Measurements from ENCODE around the gene KAZALD1. TPM values are rescaled to one million over a fixed set of nuclear protein-coding genes. Genes with fewer than 3 reads are reported as not detected.

Gene KAZALD1
- total RNA-seq, 1 donor: 0.42 TPM

DNA sequence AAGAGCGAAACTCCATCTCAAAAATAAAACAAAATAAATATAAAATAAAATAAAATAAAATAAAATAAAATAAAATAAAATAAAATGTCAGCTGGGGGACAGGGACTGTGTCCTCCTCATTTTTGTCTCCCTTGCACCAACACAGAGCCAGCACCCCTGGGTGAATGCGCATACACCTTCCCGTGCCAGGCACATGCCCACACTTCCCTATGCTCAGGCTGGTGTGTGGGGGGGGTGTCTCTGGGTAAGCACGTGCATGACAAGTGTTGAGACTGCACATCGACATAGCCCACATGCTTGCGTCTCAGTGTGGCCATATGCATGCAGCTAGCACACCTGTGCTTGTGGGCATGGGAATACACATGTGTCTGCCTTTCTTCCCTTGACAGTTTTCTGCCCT is 44.6 kb downstream of the KAZALD1 start:
- Histone ChIP-seq H3K27me3 (ENCODE audit: insufficient read depth, low read length) (peaks cover 4% of the 10 kb centered on the region), H3K9me3 (ENCODE audit: low read depth, low read length) (no peaks in the 10 kb centered on the region), H3K4me3 (ENCODE audit: low read length) (no peak overlapping the region), H3K4me1 (ENCODE audit: insufficient read depth, low read length) (no peaks in the 10 kb centered on the region)

DNA sequence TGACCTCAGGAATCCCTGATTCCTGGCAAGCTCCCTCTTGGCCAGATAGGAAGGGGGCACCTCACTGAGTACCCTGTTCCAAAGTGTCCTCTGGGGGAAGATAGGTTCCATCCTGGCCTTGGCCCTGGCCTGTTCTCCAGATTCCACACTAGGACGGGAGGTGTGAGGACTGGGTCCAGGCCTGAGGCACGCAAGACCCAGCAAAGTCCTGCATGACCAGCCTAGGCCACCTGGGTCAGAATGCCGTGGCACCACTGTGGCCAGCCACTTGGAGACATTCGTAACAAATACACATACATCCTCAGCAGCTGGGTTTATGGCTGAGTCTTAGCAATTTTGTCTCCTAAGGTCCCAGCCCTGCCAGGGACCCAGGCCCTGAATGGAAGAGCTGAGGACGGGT is 46.0 kb downstream of the KAZALD1 start:
- Histone ChIP-seq H3K27me3 (ENCODE audit: insufficient read depth, low read length) (no peaks in the 10 kb centered on the region), H3K4me3 (ENCODE audit: low read length) (no peak overlapping the region), H3K9me3 (ENCODE audit: low read depth, low read length) (no peaks in the 10 kb centered on the region), H3K4me1 (ENCODE audit: insufficient read depth, low read length) (no peaks in the 10 kb centered on the region)

DNA sequence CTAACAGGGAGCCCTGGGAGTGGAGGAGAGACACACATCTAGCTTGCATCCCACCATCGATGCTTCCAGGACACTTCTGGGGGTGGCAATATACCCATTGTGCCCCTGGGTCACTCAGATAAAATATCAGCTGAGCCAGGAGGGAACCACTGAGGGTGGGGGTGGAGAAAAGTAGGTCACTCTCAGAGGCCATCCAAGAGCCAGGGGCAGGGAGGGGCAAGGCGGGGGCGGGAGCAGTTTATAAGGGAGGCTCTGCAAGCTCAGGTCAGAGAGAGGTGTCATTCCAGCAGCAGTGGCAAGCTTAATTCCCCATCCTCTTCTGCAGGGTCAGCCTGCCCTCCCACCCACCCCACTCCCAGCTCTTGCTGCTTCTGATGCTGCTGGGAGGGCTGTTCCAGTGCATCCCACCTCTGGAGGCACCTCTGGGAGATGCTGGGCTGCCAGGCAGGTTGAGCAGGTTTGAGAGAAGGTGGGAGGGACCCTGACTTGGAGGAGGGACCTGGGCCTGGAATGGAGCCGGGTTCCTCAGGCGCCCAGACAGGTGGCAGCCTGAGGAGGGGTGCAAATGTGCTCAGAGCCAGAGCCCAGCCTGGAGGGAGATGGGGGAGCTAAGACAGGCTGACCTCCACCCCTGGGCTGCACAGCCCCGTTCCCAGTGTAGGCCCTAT is 49.2 kb downstream of the KAZALD1 start:
- Histone ChIP-seq H3K4me3 (ENCODE audit: low read length) (no peak overlapping the region), H3K4me1 (ENCODE audit: insufficient read depth, low read length) (no peaks in the 10 kb centered on the region), H3K27me3 (ENCODE audit: insufficient read depth, low read length) (peaks cover 2% of the 10 kb centered on the region), H3K9me3 (ENCODE audit: low read depth, low read length) (no peaks in the 10 kb centered on the region)

DNA sequence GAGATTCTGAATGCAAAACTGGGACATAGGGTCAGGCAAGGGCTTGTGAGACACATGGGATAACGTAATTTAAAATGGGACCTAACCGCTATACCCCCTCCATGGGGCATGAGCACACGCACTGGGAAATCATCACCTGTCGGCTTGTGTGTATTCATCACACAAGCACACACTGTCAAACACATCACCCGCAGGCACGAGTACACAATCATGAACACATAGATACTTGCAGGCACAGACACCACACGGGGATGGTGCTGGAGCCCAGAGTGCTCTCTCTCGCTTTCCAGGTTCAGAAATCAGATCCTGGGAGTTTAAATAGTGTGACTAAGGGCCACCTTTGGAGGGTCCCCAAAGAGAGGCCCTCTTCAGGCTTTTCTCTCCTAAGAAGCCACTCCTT is 49.8 kb downstream of the KAZALD1 start:
- Histone ChIP-seq H3K4me1 (ENCODE audit: insufficient read depth, low read length) (no peaks in the 10 kb centered on the region), H3K9me3 (ENCODE audit: low read depth, low read length) (no peaks in the 10 kb centered on the region), H3K4me3 (ENCODE audit: low read length) (no peak overlapping the region), H3K27me3 (ENCODE audit: insufficient read depth, low read length) (peaks cover 2% of the 10 kb centered on the region)

DNA sequence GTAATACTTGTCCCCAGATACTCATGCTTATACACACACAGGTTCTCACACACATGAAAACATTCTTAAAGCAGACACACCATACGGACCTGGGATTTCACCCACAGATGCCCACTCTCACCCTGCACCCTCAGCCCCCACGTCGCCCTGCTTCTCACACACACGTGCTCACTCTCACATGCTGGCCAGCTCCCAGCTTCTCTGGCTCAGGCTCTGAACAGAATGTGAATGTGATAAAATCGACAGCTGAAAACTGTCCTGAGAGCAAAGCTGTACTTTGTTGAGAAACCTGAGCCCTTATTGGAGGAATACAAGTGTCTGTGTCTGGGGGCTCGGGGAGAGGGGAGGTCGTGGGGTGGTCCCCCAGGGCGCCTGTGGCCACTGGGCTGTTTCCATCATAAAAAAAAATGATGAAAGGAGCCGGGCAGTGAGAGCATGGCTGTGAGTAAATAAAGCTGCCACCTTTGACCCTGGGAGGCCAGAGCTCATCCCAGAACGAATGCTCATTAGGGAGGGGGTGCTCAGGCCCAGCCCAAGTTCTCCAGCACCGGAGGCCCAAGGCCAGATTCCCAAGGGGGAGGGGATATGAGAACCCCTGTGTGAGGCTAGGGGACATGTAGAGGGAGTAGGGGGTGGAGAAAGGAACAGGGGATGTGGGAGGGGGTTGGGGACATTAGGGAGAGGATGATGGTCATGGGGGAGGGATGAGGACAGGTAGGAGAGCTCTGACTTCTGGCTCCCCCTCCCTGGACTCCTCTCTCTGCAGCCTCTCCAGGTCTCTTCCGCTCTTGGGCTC is 51.2 kb downstream of the KAZALD1 start:
- H3K4me3 ChIP-seq (ENCODE audit: low read length): no peak overlapping the region
- H3K27me3 ChIP-seq (ENCODE audit: insufficient read depth, low read length): peaks cover 2% of the 10 kb centered on the region
- no peaks in the 10 kb centered on the region for H3K9me3 ChIP-seq (ENCODE audit: low read depth, low read length)
- H3K4me1 ChIP-seq (ENCODE audit: insufficient read depth, low read length): no peaks in the 10 kb centered on the region

DNA sequence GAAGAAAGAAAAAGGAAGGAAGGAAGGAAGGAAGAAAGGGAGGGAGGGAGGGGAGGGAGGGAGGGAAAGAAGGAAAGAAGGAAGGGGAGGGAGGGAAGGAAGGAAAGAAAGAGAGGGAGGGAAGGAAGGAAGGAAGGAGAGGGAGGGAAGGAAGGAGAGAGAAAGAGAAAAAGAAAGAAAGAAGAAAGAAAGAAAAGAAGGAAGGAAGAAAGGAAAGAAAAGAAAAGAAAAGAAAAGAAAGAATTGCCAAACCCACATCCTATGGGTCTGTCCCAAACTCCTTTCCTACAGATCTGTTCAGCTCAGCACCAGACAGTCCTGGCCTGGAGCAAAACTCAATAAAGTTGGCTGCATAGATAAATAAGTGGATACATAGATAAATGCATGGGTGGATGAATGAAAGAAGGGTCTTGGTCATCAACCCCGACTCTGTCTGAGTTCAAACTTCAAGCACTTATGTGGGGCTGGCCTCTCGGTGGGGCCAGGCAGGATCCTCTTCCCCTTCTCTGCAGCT is 52.2 kb downstream of the KAZALD1 start:
- H3K9me3 ChIP-seq (ENCODE audit: low read depth, low read length): no peaks in the 10 kb centered on the region
- peaks cover 2% of the 10 kb centered on the region for H3K27me3 ChIP-seq (ENCODE audit: insufficient read depth, low read length)
- H3K4me1 ChIP-seq (ENCODE audit: insufficient read depth, low read length): no peaks in the 10 kb centered on the region
- H3K4me3 ChIP-seq (ENCODE audit: low read length): no peak overlapping the region

DNA sequence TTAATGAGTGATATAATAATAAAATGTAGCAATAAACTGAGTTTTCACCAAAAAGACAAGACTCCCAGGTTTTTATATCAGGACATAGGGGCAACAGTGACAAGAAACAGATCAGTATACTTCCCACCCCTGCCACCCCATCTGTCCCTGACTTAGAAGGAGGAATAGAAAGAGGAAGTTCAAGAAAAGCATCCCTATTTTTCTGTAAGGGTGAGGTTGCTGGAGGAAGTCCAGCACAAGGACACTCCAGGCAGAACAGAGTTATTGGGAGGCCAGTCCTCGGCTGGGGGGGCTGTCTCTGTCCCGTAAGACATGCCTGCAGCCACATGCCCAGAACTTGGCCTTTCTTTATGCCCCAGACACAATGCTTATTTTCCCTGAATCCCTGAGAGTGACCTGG is 52.9 kb downstream of the KAZALD1 start:
- H3K4me3 ChIP-seq (ENCODE audit: low read length): no peak overlapping the region
- H3K27me3 ChIP-seq (ENCODE audit: insufficient read depth, low read length): peaks cover 8% of the 10 kb centered on the region
- H3K4me1 ChIP-seq (ENCODE audit: insufficient read depth, low read length): no peaks in the 10 kb centered on the region
- no peaks in the 10 kb centered on the region for H3K9me3 ChIP-seq (ENCODE audit: low read depth, low read length)

Other genes starting within 250 kb of the KAZALD1 start
- 17.0 TPM for gene SLF2, start 149.0 kb upstream of the KAZALD1 start, total RNA-seq
- 0.10 TPM for gene SEMA4G, start 92.5 kb upstream of the KAZALD1 start, total RNA-seq
- gene MRPL43, start 74.5 kb upstream of the KAZALD1 start, total RNA-seq: 18.9 TPM
- gene TWNK, start 74.4 kb upstream of the KAZALD1 start, total RNA-seq: 2.0 TPM
- 8.1 TPM for gene LZTS2, start 62.2 kb upstream of the KAZALD1 start, total RNA-seq
- 0.21 TPM for gene PDZD7, start 30.9 kb upstream of the KAZALD1 start, total RNA-seq
- 28.4 TPM for gene SFXN3, start 30.8 kb upstream of the KAZALD1 start, total RNA-seq
- not detected for gene TLX1, start 69.3 kb downstream of the KAZALD1 start, total RNA-seq
- not detected for gene LBX1, start 167.5 kb downstream of the KAZALD1 start, total RNA-seq

Measured in mononuclear cell (primary cell).